Measurements from ENCODE around the gene ADRM1. TPM values are rescaled to one million over a fixed set of nuclear protein-coding genes. Genes with fewer than 3 reads are reported as not detected.
A peak's percentile ranks its signal among the peaks of the same experiment; 100 is the strongest.

The ADRM1 gene
- polyA plus RNA-seq, 1 donor, result 62.1 TPM

- no peak for DNase-seq (ENCODE audit: low read depth)
These were observed 4.1 kb upstream of the ADRM1 start for GRCh38 chr20:62298577-62299249.

- DNase-seq (ENCODE audit: low read depth), result no peak
These were observed 3.0 kb upstream of the ADRM1 start for GRCh38 chr20:62299666-62300236.

GRCh38 chr20:62300319-62300718 is 2.5 kb upstream of the ADRM1 start:
- no peak for DNase-seq (ENCODE audit: low read depth)

- DNase-seq (ENCODE audit: low read depth), result no peak
These were observed 1.6 kb upstream of the ADRM1 start for GRCh38 chr20:62301111-62301668.

GRCh38 chr20:62301773-62302340 is 940 bp upstream of the ADRM1 start:
- DNase-seq (ENCODE audit: low read depth), result peak; percentile 71

GRCh38 chr20:62303062-62303339 is 204 bp downstream of the ADRM1 start:
- DNase-seq (ENCODE audit: low read depth), result no peak

- DNase-seq (ENCODE audit: low read depth), result no peak
These were observed 786 bp downstream of the ADRM1 start for GRCh38 chr20:62303340-62304226.

- no peak for DNase-seq (ENCODE audit: low read depth)
These were observed 1.7 kb downstream of the ADRM1 start for GRCh38 chr20:62304331-62305148.

- no peak for DNase-seq (ENCODE audit: low read depth)
These were observed 2.5 kb downstream of the ADRM1 start for GRCh38 chr20:62305149-62305764.

GRCh38 chr20:62305765-62306413 is 3.1 kb downstream of the ADRM1 start:
- no peak for DNase-seq (ENCODE audit: low read depth)

GRCh38 chr20:62306414-62307187 is 3.8 kb downstream of the ADRM1 start:
- no peak for DNase-seq (ENCODE audit: low read depth)

- no peak for DNase-seq (ENCODE audit: low read depth)
These were observed 4.7 kb downstream of the ADRM1 start for GRCh38 chr20:62307226-62308101.

GRCh38 chr20:62308102-62308822 is 5.5 kb downstream of the ADRM1 start:
- no peak for DNase-seq (ENCODE audit: low read depth)

GRCh38 chr20:62309198-62309944 is 6.6 kb downstream of the ADRM1 start:
- DNase-seq (ENCODE audit: low read depth), result no peak

- DNase-seq (ENCODE audit: low read depth), result no peak
These were observed 7.4 kb downstream of the ADRM1 start for GRCh38 chr20:62309947-62310756.

GRCh38 chr20:62310757-62311121 is 7.9 kb downstream of the ADRM1 start:
- DNase-seq (ENCODE audit: low read depth), result no peak
